Activated CD4-positive, alpha-beta T cell treated with anti-CD3 and anti-CD28 coated beads, Interleukin-2, amount 10 ng/mL, durations not matched to agents 7 days and 5 days (primary cell): Measurements from ENCODE around the gene TTC23L. TPM values are rescaled to one million over a fixed set of nuclear protein-coding genes. Genes with fewer than 3 reads are reported as not detected.

Experiments used
- CTCF ChIA-PET: fragments of 350-600 bp; sonication (Branson Sonifier 250); formaldehyde crosslinking; loops from one replicate; lab custom pipeline; 2021; ENCODE audit warnings: antibody characterized with exemption; lab: Charles Lee
- POLR2A ChIA-PET: fragments of 350-600 bp; sonication (Branson Sonifier 250); formaldehyde crosslinking; loops from one replicate; lab custom pipeline; 2021; ENCODE audit warnings: antibody characterized with exemption; lab: Charles Lee
- DNase-seq: peaks from one replicate; pipeline ENCODE4 v3.0.0-alpha.2; 2020
- H3K27ac Mint-ChIP-seq: one replicate; pipeline ENCODE4 v1.8.0; 2021; ENCODE audit warnings: mild to moderate bottlenecking, moderate library complexity, mixed read lengths
- H3K27me3 Mint-ChIP-seq: one replicate; pipeline ENCODE4 v1.8.0; 2021; ENCODE audit warnings: mixed read lengths
- H3K36me3 Mint-ChIP-seq: one replicate; pipeline ENCODE4 v1.8.0; 2021; ENCODE audit warnings: low read depth, mixed read lengths
- H3K4me1 Mint-ChIP-seq: one replicate; pipeline ENCODE4 v1.8.0; 2021; ENCODE audit warnings: mixed read lengths
- H3K4me3 Mint-ChIP-seq: one replicate; pipeline ENCODE4 v1.8.0; 2021; ENCODE audit warnings: mild to moderate bottlenecking, moderate library complexity, mixed read lengths
- H3K9me3 Mint-ChIP-seq: one replicate; pipeline ENCODE4 v1.8.0; 2021; ENCODE audit warnings: mixed read lengths
- total RNA-seq, 2 experiments: library from RNA; stranded (reverse); gene quantifications; one replicate each; pipeline ENCODE4 v1.2.3, GENCODE V29; 2021

TTC23L gene
- total RNA-seq, 2 experiments from 2014 or later, result not detected

DNA sequence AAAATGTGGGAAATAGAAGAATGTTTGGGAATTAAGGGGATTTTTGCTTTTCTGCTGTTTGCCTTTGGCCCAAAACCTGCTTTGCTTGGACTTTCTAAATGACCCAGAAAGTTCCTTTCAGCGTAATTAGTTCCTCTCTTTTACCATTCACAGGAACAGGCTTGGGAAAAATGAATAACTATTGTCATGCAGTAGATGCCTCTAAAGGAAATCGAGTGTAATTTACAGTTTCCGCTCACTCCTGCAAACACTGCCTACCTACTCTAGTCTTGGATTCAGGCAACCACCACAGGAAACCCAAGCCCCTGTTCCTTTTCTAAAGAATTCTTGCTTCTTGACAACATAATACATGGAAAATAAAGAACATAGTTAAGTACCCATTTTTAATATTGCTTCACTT lies 25.0 kb downstream of the TTC23L start:
- H3K27me3 Mint-ChIP-seq, result no peaks in the 10 kb centered on the region
- H3K36me3 Mint-ChIP-seq, result no peaks in the 10 kb centered on the region
- no peaks in the 10 kb centered on the region for H3K4me1 Mint-ChIP-seq
- DNase-seq, result no peak
- H3K9me3 Mint-ChIP-seq, result no peaks in the 10 kb centered on the region
- POLR2A ChIA-PET, result no interaction called here
- no peak overlapping the region for H3K27ac Mint-ChIP-seq
- CTCF ChIA-PET, result no interaction called here
- no peak overlapping the region for H3K4me3 Mint-ChIP-seq

DNA sequence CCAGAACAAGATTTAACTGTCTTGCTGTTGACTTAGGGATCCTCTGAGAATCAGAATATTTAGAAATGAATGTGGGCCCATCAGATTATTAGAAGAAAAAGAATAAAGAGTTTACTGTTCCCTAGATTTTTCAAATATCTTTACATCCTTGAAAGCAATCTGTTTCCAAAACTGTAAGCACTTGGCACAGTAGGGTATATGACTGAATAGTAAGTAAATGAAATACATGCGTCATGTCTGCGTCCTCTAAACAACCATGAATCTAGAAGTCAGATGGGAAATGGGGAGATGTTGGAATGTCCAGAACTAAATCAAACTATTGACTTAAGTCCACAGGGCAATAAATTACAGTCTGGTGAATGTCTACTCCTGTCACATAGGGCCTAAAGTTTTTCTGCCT lies 26.1 kb downstream of the TTC23L start:
- no peaks in the 10 kb centered on the region for H3K9me3 Mint-ChIP-seq
- no peaks in the 10 kb centered on the region for H3K36me3 Mint-ChIP-seq
- ChIA-PET CTCF (no interaction called here), POLR2A (no interaction called here)
- no peak for DNase-seq
- H3K4me3 Mint-ChIP-seq, result no peak overlapping the region
- no peaks in the 10 kb centered on the region for H3K27me3 Mint-ChIP-seq
- no peak overlapping the region for H3K27ac Mint-ChIP-seq
- no peaks in the 10 kb centered on the region for H3K4me1 Mint-ChIP-seq

DNA sequence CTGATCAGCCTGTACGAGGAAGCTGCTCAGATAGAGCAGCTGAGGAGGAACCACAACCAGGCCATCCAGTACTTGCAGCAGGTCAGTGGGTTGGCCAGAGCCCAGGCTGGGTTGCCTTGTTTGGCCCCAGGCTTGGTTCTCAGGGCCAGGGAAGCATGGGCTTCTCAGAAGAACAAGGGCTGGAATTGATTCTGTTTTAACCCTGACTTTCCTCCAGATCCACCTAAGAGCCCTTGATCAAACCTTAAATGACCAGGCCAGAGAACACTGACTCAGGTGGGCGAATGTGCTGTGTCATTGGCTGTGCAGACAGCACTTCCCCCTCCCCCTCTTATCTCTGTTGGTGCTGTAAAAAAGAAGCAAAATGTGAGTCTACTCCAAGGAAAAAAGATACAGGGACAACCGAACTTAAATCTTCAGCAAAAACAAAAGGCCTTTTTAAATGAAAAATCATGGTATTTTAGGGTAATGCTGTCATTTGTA lies 28.1 kb downstream of the TTC23L start:
- H3K4me1 Mint-ChIP-seq, result no peaks in the 10 kb centered on the region
- CTCF ChIA-PET, result no interaction called here
- H3K27ac Mint-ChIP-seq, result no peak overlapping the region

DNA sequence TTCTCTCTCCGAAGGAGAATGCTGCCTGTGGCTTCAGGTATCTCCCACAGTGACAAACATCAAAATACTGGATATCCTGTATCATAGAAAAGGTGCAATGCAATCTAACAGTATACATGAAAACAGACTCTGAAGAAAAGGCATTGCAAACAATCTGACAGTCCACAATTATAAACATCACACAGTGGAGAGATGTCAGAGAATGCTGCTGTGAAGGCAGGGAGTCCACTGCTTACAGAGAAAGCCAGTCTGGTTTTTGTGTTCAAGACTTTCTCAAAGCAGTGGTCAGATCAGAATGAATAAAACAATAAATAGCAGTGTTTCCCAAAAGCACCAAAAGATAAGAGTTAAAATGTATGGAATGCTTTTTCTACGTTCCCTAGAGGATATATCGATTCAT lies 28.7 kb downstream of the TTC23L start:
- no peak for DNase-seq
- Mint-ChIP-seq H3K27me3 (no peaks in the 10 kb centered on the region), H3K4me1 (no peaks in the 10 kb centered on the region), H3K9me3 (no peaks in the 10 kb centered on the region), H3K27ac (no peak overlapping the region), H3K4me3 (no peak overlapping the region), H3K36me3 (no peaks in the 10 kb centered on the region)
- ChIA-PET CTCF (interaction anchor here (1.1 kb wide), 1 partner anchor 319 kb away, joined by 3 read pairs; no protein-coding TSS in a partner anchor), POLR2A (no interaction called here)

More for the DNA sequence above, 28.1 kb downstream of the TTC23L start:
- POLR2A ChIA-PET, result no interaction called here
- no peaks in the 10 kb centered on the region for H3K36me3 Mint-ChIP-seq
- H3K4me3 Mint-ChIP-seq, result no peak overlapping the region
- no peaks in the 10 kb centered on the region for H3K9me3 Mint-ChIP-seq
- DNase-seq, result no peak
- H3K27me3 Mint-ChIP-seq, result no peaks in the 10 kb centered on the region

DNA sequence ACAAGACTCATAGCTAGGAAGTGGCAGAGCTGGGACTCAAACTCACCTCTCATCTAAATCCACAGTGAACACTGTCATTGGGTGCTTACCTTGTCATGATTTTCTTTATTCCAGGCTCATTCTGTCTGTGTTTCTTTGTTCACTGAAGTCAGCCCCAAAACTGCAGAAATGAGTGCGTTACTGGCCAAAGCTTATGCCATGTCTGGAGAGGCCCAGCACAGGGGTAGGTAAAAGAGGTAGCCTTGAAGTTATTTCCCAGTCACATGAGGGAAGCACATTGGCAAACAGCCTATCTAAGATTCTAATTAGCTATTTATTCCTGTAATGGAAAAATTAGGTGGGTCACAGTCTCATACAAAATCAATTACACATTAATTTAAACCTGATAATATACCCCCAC lies 29.8 kb downstream of the TTC23L start:
- ChIA-PET POLR2A (no interaction called here), CTCF (interaction anchor here (1.1 to 1.3 kb wide), 2 partner anchors 16 to 320 kb away, joined by 3 read pairs; no protein-coding TSS in a partner anchor)
- no peak for DNase-seq
- H3K27me3 Mint-ChIP-seq, result no peaks in the 10 kb centered on the region
- no peaks in the 10 kb centered on the region for H3K9me3 Mint-ChIP-seq
- H3K4me3 Mint-ChIP-seq, result no peak overlapping the region
- no peaks in the 10 kb centered on the region for H3K4me1 Mint-ChIP-seq
- no peaks in the 10 kb centered on the region for H3K36me3 Mint-ChIP-seq
- H3K27ac Mint-ChIP-seq, result no peak overlapping the region

DNA sequence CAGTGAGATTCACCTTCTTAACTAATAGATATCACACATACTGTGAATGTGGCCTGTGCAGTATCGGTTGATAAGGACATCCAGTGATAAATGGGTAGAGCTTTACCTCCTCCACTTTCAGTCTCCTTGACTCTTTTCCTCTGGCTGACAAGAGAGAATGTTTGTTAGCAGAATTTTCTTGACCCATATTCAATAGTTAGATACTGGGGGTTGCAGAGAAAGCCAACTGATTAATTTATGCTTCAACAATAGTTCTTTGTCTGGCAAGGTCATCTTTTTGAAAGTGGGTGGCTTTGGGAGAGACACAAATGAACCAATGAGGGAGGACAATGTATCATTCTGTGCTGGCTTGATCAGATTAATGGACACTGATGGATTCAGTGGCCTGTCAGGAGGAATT lies 30.3 kb downstream of the TTC23L start:
- Mint-ChIP-seq H3K36me3 (no peaks in the 10 kb centered on the region), H3K9me3 (no peaks in the 10 kb centered on the region), H3K4me3 (no peak overlapping the region), H3K4me1 (no peaks in the 10 kb centered on the region), H3K27ac (no peak overlapping the region), H3K27me3 (no peaks in the 10 kb centered on the region)
- ChIA-PET CTCF (interaction anchor here (1.3 kb wide), 1 partner anchor 16 kb away, joined by 3 read pairs; no protein-coding TSS in a partner anchor), POLR2A (no interaction called here)
- no peak for DNase-seq

DNA sequence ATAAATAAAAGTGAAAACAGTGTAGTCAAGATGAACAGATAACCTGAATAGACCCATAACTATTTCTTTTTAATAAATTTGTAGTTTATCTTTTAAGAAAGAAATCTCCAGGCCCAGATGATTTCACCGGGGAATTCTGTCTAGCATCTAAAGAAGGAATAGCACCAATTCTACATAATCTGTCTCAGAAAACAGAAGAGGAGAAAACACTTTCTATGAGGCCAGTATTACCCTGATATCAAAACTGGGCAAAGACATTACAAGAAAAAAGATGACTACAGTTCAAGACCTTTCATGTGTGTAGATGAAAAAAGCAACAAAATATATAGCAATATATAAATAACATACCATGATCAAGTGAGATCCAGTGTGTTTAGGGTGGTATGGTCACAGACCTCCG lies 31.4 kb downstream of the TTC23L start:
- Mint-ChIP-seq H3K9me3 (no peaks in the 10 kb centered on the region), H3K36me3 (no peaks in the 10 kb centered on the region), H3K4me1 (no peaks in the 10 kb centered on the region), H3K27me3 (peaks cover under 1% of the 10 kb centered on the region), H3K27ac (no peak overlapping the region), H3K4me3 (no peak overlapping the region)
- no peak for DNase-seq
- ChIA-PET CTCF (no interaction called here), POLR2A (no interaction called here)

DNA sequence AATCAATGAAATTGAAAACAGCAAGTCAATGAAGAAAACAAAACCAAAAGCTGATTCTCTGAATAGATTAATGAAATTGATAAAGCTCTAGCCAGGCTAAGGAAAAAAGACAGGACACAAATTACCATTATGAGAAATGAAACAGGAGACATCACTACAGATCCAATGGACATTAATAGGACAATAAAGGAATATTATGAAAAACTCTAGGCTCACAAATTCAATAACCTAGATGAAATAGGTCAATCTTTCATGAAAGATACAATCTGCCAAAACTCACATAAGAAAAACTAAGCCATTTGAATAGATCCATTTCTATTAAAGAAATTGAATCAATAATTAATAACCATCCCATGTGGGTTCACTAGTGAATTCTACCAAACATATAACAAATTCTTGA lies 37.3 kb downstream of the TTC23L start:
- Mint-ChIP-seq H3K4me3 (no peak overlapping the region), H3K27me3 (peaks cover 7% of the 10 kb centered on the region), H3K9me3 (peaks cover 4% of the 10 kb centered on the region), H3K4me1 (no peaks in the 10 kb centered on the region), H3K36me3 (no peaks in the 10 kb centered on the region), H3K27ac (no peak overlapping the region)
- DNase-seq, result no peak
- ChIA-PET CTCF (no interaction called here), POLR2A (no interaction called here)

DNA sequence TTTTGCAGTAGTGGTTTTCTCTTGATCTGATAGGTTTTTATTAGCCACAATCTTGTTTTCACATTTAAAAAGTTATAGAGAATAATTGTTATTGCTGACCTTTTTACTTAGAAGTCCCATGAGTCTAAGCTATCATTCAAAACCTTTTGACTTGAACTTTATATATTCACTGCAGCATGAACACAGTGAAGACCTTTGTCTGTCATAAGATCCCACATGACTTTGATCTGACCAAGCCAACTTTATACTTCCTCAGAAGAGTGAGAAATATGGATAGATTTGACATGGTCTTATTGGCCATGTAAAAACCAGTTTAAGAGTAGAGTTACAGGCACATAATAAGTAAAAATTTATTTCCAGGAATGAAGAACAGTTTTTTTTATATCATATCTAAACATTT lies 42.3 kb downstream of the TTC23L start:
- Mint-ChIP-seq H3K4me3 (no peak overlapping the region), H3K36me3 (no peaks in the 10 kb centered on the region), H3K4me1 (no peaks in the 10 kb centered on the region), H3K27me3 (peaks cover 3% of the 10 kb centered on the region), H3K9me3 (no peaks in the 10 kb centered on the region), H3K27ac (no peak overlapping the region)
- no peak for DNase-seq
- ChIA-PET CTCF (no interaction called here), POLR2A (interaction anchor here (0.6 kb wide), 1 partner anchor 155 kb away, joined by 3 read pairs; no protein-coding TSS in a partner anchor)

DNA sequence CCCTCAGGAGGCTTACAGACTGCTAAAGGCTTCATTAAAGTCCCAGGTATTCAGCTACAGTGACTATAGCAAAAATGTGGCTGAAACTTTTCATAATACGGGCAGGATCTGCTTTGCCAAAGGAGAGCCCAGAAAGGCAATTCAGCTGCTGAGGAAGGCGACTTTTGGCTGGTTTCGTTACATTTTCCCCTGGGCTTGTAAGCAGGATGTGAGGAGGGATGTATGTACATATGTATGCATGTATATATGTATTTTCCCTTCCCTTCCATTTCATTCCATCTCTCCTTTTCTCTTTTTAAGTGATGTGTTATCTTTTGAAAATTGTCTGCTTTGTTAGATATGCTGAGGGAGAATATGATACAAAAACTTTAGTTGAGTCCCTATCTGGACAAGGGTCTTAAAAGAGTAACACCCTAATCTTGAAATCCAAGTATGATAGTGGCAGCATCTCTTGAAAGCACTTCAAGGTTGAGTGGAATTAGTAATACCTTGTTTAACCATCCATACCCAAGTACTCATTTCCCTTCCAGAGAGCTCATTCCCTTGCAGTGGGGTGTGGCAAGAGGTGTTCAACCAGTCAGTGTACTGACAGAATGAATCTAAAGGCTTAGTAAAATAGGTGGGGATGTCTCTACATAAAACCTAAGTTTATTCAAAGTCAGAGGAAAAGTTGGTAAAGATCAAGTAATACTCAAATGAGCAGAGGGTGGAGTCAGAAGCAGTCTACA lies 47.6 kb downstream of the TTC23L start:
- Mint-ChIP-seq H3K36me3 (no peaks in the 10 kb centered on the region), H3K27ac (no peak overlapping the region)
- POLR2A ChIA-PET, result no interaction called here

DNA sequence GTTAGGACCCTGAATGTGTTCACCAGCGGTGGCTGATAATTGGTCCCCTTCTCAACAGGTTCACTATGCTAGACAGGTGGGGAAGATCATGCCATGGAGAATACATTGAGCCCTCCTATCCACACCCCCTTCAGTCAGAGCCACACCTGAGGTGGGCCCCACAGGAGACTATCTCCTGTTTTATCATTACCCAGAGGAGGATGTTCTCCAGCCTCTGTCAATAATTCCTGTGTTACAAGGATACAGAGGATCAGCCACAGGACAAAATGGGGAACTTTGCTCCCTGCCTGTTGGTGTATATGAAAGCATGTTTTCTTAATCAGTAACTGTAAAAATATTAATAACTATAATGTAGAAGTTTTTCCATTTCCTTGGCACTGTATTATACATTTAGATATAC lies 50.4 kb downstream of the TTC23L start:
- Mint-ChIP-seq H3K27me3 (peaks cover 2% of the 10 kb centered on the region), H3K36me3 (no peaks in the 10 kb centered on the region), H3K9me3 (no peaks in the 10 kb centered on the region), H3K4me1 (no peaks in the 10 kb centered on the region), H3K27ac (no peak overlapping the region), H3K4me3 (no peak overlapping the region)
- CTCF ChIA-PET, result no interaction called here
- DNase-seq, result no peak
- POLR2A ChIA-PET, result no interaction called here

More for the DNA sequence above, 47.6 kb downstream of the TTC23L start:
- H3K27me3 Mint-ChIP-seq, result peaks cover 2% of the 10 kb centered on the region
- no peaks in the 10 kb centered on the region for H3K9me3 Mint-ChIP-seq
- no peaks in the 10 kb centered on the region for H3K4me1 Mint-ChIP-seq
- no peak for DNase-seq
- CTCF ChIA-PET, result interaction anchor here (0.6 to 1.0 kb wide), 3 partner anchors 160 to 389 kb away, joined by 3 to 6 read pairs (median 3); no protein-coding TSS in a partner anchor
- H3K4me3 Mint-ChIP-seq, result no peak overlapping the region

DNA sequence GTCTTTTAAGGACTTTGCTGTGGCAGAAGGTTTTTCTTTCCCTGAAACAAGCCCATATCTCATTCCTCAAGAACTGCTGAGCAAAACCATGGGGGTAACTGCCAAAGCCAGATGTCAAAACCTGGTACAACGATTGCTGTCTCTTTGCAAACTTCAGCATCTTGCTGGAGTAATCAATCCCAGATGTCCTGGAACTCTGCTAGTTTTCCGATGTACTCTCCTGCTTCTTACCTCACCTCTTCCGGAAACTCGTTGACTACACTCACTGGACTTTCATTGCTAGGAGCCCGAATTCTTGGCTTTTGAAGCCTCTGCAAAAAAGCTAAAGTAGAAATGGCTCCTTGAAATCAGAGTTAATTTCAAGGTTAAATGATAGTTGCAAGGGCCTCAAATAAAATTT lies 53.0 kb downstream of the TTC23L start:
- H3K4me3 Mint-ChIP-seq, result no peak overlapping the region
- H3K27me3 Mint-ChIP-seq, result no peaks in the 10 kb centered on the region
- no peaks in the 10 kb centered on the region for H3K4me1 Mint-ChIP-seq
- H3K36me3 Mint-ChIP-seq, result peaks cover 1% of the 10 kb centered on the region
- CTCF ChIA-PET, result interaction anchor here (0.8 to 1.9 kb wide), 3 partner anchors 11 to 24 kb away, joined by 3 to 5 read pairs (median 5); partner anchors contain the start of genes BRIX1 and RAD1
- POLR2A ChIA-PET, result no interaction called here
- no peaks in the 10 kb centered on the region for H3K9me3 Mint-ChIP-seq
- no peak overlapping the region for H3K27ac Mint-ChIP-seq
- no peak for DNase-seq

DNA sequence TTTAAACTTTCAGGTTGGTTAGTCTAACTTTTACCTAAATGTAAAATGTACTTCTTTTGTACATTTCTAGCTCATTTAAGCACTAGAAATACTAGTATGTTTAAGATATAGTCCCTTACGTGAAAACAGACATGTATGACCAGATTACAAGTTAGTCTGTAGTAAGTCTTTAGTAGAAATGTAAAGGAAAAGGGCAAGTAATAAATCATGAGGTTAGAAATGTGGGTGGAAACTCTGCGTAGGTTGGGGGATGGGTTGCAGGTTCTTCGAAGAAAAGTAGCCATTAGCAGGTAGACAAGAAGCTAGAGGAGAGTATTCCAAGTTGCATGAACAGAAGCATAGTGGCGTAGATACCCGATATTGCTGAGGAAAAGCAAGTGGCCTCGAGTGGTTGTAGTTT lies 53.5 kb downstream of the TTC23L start:
- H3K9me3 Mint-ChIP-seq, result no peaks in the 10 kb centered on the region
- CTCF ChIA-PET, result interaction anchor here (0.8 to 1.9 kb wide), 4 partner anchors 10 to 398 kb away, joined by 3 to 5 read pairs (median 5); partner anchors contain the start of genes BRIX1 and RAD1
- POLR2A ChIA-PET, result no interaction called here

More for the DNA sequence above, 53.5 kb downstream of the TTC23L start:
- DNase-seq, result no peak
- Mint-ChIP-seq H3K36me3 (peaks cover 1% of the 10 kb centered on the region), H3K4me3 (no peak overlapping the region), H3K27ac (no peak overlapping the region), H3K4me1 (no peaks in the 10 kb centered on the region), H3K27me3 (no peaks in the 10 kb centered on the region)
